ENCODE data around the gene FRMPD3. TPM values are rescaled to one million over a fixed set of nuclear protein-coding genes. Genes with fewer than 3 reads are reported as not detected.

FRMPD3 gene
- polyA plus RNA-seq, 2 of the 4 experiments (the other 2 are of a cell fraction): 0.01 to 0.05 TPM

- CTCF ChIA-PET: interaction anchor here (1.2 kb wide), 1 partner anchor 9 kb away, joined by 3 read pairs; no protein-coding TSS in a partner anchor
- H3K4me3 ChIP-seq: no peak overlapping the region
- TF ChIP-seq BHLHE40 (IDR thresholded peaks at IDR 0.05; ENCODE audit: low read depth, low read length): no peak
- TF ChIP-seq MAFK (IDR thresholded peaks at IDR 0.05; ENCODE audit: partially characterized antibody): no peak
- no peak for TF ChIP-seq HOXB5 (CRISPR knock-in tag; IDR thresholded peaks at IDR 0.05)
- TF ChIP-seq RFX5 (IDR thresholded peaks at IDR 0.05): no peak
- TF ChIP-seq JUNB (IDR thresholded peaks at IDR 0.05): no peak
- TF ChIP-seq CEBPB (IDR thresholded peaks at IDR 0.05): no peak
- no peak for TF ChIP-seq ATOH8 (CRISPR knock-in tag; IDR thresholded peaks at IDR 0.05; ENCODE audit: low read depth)
- no peak for TF ChIP-seq E2F6 (IDR thresholded peaks at IDR 0.05; ENCODE audit: borderline replicate concordance, low read depth)
- no peak for TF ChIP-seq RCOR1 (IDR thresholded peaks at IDR 0.05; ENCODE audit: low read depth, low read length)
- 33% methylated on average over 1 of the region's 1 CpG for WGBS (ENCODE audit: missing lambda C conversion rate)
- ATAC-seq (no peak), FAIRE-seq (no peak), DNase-seq (ENCODE audit: low read depth in 1 of 2, low spot score in 1 of 2) (no peak)
- H3K4me2 ChIP-seq: no peak overlapping the region
- POLR2A ChIA-PET: no interaction called here
- no peak overlapping the region for H3K27ac ChIP-seq
- H3K4me1 ChIP-seq: no peaks in the 10 kb centered on the region
- H3K9me3 ChIP-seq: no peaks in the 10 kb centered on the region
Observed at GRCh38 chrX:107445631-107446030, 3.8 kb upstream of the FRMPD3 start.

DNA sequence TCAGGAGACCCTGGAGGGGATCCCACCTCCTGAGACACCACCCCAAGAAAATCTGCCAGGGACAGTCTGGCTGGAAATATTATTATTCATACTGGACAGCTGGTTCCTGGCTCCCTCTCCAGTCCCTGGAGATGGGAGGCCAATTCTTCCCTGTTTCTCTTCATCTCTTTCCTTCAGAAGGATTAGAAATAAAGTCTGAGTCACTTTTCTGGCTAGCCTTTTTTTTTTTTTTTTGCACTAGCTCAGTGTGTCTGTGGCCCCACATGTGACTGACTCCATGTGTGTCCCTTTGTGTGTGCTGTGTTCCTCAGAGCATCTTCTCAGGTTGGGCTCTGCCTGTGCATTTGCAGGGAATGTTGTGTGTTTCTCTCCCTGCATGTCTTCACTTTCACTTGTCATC is 1.8 kb upstream of the FRMPD3 start:
- FAIRE-seq (no peak), DNase-seq (ENCODE audit: low read depth in 1 of 2, low spot score in 1 of 2) (no peak)
- POLR2A ChIA-PET: interaction anchor here (0.7 kb wide), 1 partner anchor 269 kb away, joined by 3 read pairs; no protein-coding TSS in a partner anchor

DNA sequence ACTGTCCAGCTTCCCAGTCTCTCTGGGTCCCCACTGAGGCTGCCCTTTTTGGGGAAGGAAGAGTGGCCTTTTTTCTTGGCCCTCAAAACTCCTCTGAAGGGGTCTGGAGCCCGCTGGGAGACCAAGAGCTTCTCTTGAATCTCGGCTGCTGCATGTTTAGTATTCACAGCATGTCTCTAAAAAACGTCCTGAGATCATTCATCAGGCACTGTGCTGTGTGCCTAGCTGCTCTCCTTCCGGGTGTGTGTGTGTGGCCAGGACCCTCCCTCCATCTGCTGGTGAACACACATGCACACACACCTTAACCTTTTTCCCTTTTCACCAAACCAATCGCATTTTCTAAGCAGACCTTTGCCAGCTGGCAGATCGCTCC is 841 bp upstream of the FRMPD3 start:
- WGBS (ENCODE audit: missing lambda C conversion rate): 54% methylated on average over 4 of the region's 6 CpGs
- no peak for FAIRE-seq
- peak in 1 of 2 experiments; percentile 24; a peak in 3 of 6 replicates for ATAC-seq

More for the DNA sequence above, 1.8 kb upstream of the FRMPD3 start:
- TF ChIP-seq MAFK (IDR thresholded peaks at IDR 0.05; ENCODE audit: partially characterized antibody) (no peak), MYC (IDR thresholded peaks at IDR 0.05; ENCODE audit: borderline replicate concordance, low read length) (no peak), E2F6 (IDR thresholded peaks at IDR 0.05; ENCODE audit: borderline replicate concordance, low read depth) (no peak), HEYL (CRISPR knock-in tag; IDR thresholded peaks at IDR 0.05) (no peak), FOXS1 (CRISPR knock-in tag; IDR thresholded peaks at IDR 0.05) (no peak), ZC3H11A (IDR thresholded peaks at IDR 0.05) (no peak), BHLHE40 (IDR thresholded peaks at IDR 0.05; ENCODE audit: low read depth, low read length) (no peak), CBX2 (IDR thresholded peaks at IDR 0.05; ENCODE audit: borderline replicate concordance, low read depth) (no peak), RCOR1 (IDR thresholded peaks at IDR 0.05; ENCODE audit: low read depth, low read length) (no peak), ELK1 (IDR thresholded peaks at IDR 0.05; ENCODE audit: low read depth, low read length) (no peak)
- TF ChIP-seq, protein P1, sequence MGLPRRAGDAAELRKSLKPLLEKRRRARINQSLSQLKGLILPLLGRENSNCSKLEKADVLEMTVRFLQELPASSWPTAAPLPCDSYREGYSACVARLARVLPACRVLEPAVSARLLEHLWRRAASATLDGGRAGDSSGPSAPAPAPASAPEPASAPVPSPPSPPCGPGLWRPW (IDR thresholded peaks at IDR 0.05): no peak
- Histone ChIP-seq H3K4me3 (no peak overlapping the region), H3K9me3 (no peaks in the 10 kb centered on the region), H3K27ac (no peak overlapping the region), H3K4me1 (no peaks in the 10 kb centered on the region), H3K4me2 (no peak overlapping the region)
- CTCF ChIA-PET: interaction anchor here (0.6 to 1.8 kb wide), 4 partner anchors 8 to 553 kb away, joined by 3 to 4 read pairs (median 4); no protein-coding TSS in a partner anchor
- ATAC-seq: no peak

More for the DNA sequence above, 841 bp upstream of the FRMPD3 start:
- no peak for TF ChIP-seq RNF2 (IDR thresholded peaks at IDR 0.05; ENCODE audit: borderline replicate concordance, low read depth)
- TF ChIP-seq, protein P1 (IDR thresholded peaks at IDR 0.05): no peak
- TF ChIP-seq NPAS2 (CRISPR knock-in tag; IDR thresholded peaks at IDR 0.05; ENCODE audit: borderline replicate concordance): no peak
- no peak for TF ChIP-seq CBX2 (IDR thresholded peaks at IDR 0.05; ENCODE audit: borderline replicate concordance, low read depth)
- TF ChIP-seq FOSB (CRISPR knock-in tag; IDR thresholded peaks at IDR 0.05): no peak
- TF ChIP-seq CHD4 (IDR thresholded peaks at IDR 0.05; ENCODE audit: borderline replicate concordance): no peak
- H3K9me3 ChIP-seq: no peaks in the 10 kb centered on the region
- no peak for DNase-seq (ENCODE audit: low read depth in 1 of 2, low spot score in 1 of 2)
- H3K4me2 ChIP-seq: peak overlapping the region; percentile 96
- ChIA-PET POLR2A (no interaction called here), CTCF (interaction anchor here (1.8 kb wide), 1 partner anchor 554 kb away, joined by 4 read pairs; no protein-coding TSS in a partner anchor)
- H3K4me3 ChIP-seq: peak overlapping the region; percentile 54; the same call in 2 of the 3 replicates
- no peaks in the 10 kb centered on the region for H3K4me1 ChIP-seq
- no peak overlapping the region for H3K27ac ChIP-seq
